MCF 10A (cell line): ENCODE data around the gene SLC9A7. TPM values are rescaled to one million over a fixed set of nuclear protein-coding genes. Genes with fewer than 3 reads are reported as not detected.

Source experiments
- BruUV-seq: library from RNA; stranded (reverse); fragments of 400-500 nt; replicated peaks from 2 replicates; lab custom pipeline; 2021; lab: Mats Ljungman, UMichigan
- CTCF ChIA-PET: fragments of 300-600 bp; sonication (Branson Sonifier 250); formaldehyde crosslinking; extraction: SDS; loops from one replicate; lab custom pipeline; 2021; ENCODE audit warnings: antibody characterized with exemption, inconsistent platforms; lab: Yijun Ruan, JAX
- POLR2A ChIA-PET: fragments of 300-600, 350-650 bp; sonication (Branson Sonifier 250); formaldehyde crosslinking; extraction: SDS; loops from one replicate; lab custom pipeline; 2020; ENCODE audit warnings: antibody characterized with exemption, inconsistent platforms; lab: Yijun Ruan, JAX
- DNase-seq: peaks from one replicate; pipeline ENCODE4 v3.0.0-alpha.2; 2018; ENCODE audit not compliant: unreplicated experiment
- H3K27ac Mint-ChIP-seq: one replicate; pipeline ENCODE4 v1.8.0; 2022; ENCODE audit warnings: mild to moderate bottlenecking, low read depth, mixed read lengths; ENCODE audit not compliant: unreplicated experiment
- H3K27me3 Mint-ChIP-seq: one replicate; pipeline ENCODE4 v1.8.0; 2022; ENCODE audit warnings: mixed read lengths; ENCODE audit not compliant: insufficient read depth, unreplicated experiment
- H3K36me3 Mint-ChIP-seq: one replicate; pipeline ENCODE4 v1.8.0; 2022; ENCODE audit warnings: mild to moderate bottlenecking, moderate library complexity, mixed read lengths; ENCODE audit not compliant: insufficient read depth, unreplicated experiment
- H3K4me1 Mint-ChIP-seq: one replicate; pipeline ENCODE4 v1.8.0; 2022; ENCODE audit warnings: mixed read lengths; ENCODE audit not compliant: insufficient read depth, unreplicated experiment
- H3K4me3 Mint-ChIP-seq: one replicate; pipeline ENCODE4 v1.8.0; 2022; ENCODE audit warnings: mild to moderate bottlenecking, moderate library complexity, mixed read lengths; ENCODE audit not compliant: unreplicated experiment
- H3K9me3 Mint-ChIP-seq: one replicate; pipeline ENCODE4 v1.8.0; 2022; ENCODE audit warnings: mixed read lengths; ENCODE audit not compliant: unreplicated experiment
- CTCF ChIP-seq: fragments of 200-600 bp; IDR thresholded peaks from one replicate; pipeline ENCODE4 v1.8.0; 2022; ENCODE audit warnings: antibody characterized with exemption, mild to moderate bottlenecking; ENCODE audit not compliant: unreplicated experiment
- intact Hi-C: fragments of 100-400 bp; cut with micrococcal nuclease; formaldehyde crosslinking; loops from 2 replicates; pipeline ENCODE4 v1.14.1; 2022
- total RNA-seq: library from RNA; stranded (reverse); gene quantifications from 2 replicates; pipeline ENCODE4 v1.2.3, GENCODE V29; 2022

SLC9A7 gene
- total RNA-seq, 1 experiment from 2014 or later: 28.3 TPM

- POLR2A ChIA-PET: no interaction called here
- Mint-ChIP-seq H3K4me3 (no peak overlapping the region), H3K36me3 (peaks cover 28% of the 10 kb centered on the region), H3K27me3 (peaks cover 41% of the 10 kb centered on the region), H3K27ac (no peak overlapping the region), H3K4me1 (no peaks in the 10 kb centered on the region), H3K9me3 (no peaks in the 10 kb centered on the region)
- BruUV-seq: no TSS peak
- CTCF ChIA-PET: interaction anchor here (0.6 to 1.1 kb wide), 4 partner anchors 25 to 437 kb away, joined by 3 to 4 read pairs (median 4); no protein-coding TSS in a partner anchor
- DNase-seq: no peak
- TF ChIP-seq CTCF: no peak
- intact Hi-C loops: loop anchor here (5.0 kb wide), 1 partner anchor 108 kb away; the partner anchor contains the start of gene SLC9A7
These were observed 109.3 kb downstream of the SLC9A7 start for GRCh38 chrX:46649421-46650260.

DNA sequence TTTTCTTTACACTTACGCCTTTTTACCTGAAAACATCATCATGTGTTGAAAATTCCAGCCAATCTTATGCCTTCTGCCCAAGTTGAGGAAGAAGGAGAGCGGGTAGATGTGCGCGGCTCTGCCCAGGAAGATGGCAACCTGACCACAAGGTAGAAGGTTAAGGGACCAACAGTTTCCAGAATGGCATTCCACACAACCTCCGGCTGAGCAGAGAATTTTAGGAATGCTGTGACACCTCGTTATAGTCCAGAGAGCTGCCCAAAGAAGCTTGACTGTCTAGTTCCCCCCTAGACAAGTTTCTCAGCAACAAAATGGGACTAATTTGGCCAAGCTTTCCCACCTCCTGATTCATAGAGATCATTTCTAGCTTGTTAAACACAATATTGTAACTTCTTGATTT is 110.3 kb downstream of the SLC9A7 start:
- no peak for TF ChIP-seq CTCF
- intact Hi-C loops: no loop called here
- H3K27ac Mint-ChIP-seq: no peak overlapping the region
- peaks cover 41% of the 10 kb centered on the region for H3K27me3 Mint-ChIP-seq
- ChIA-PET CTCF (interaction anchor here (0.9 to 1.0 kb wide), 2 partner anchors 38 to 438 kb away, joined by 3 to 4 read pairs; no protein-coding TSS in a partner anchor), POLR2A (interaction anchor here (0.7 kb wide), 1 partner anchor 104 kb away, joined by 4 read pairs; no protein-coding TSS in a partner anchor)
- no peak overlapping the region for H3K4me3 Mint-ChIP-seq
- H3K36me3 Mint-ChIP-seq: peaks cover 28% of the 10 kb centered on the region
- DNase-seq: no peak
- no TSS peak for BruUV-seq
- H3K9me3 Mint-ChIP-seq: no peaks in the 10 kb centered on the region
- no peaks in the 10 kb centered on the region for H3K4me1 Mint-ChIP-seq

DNA sequence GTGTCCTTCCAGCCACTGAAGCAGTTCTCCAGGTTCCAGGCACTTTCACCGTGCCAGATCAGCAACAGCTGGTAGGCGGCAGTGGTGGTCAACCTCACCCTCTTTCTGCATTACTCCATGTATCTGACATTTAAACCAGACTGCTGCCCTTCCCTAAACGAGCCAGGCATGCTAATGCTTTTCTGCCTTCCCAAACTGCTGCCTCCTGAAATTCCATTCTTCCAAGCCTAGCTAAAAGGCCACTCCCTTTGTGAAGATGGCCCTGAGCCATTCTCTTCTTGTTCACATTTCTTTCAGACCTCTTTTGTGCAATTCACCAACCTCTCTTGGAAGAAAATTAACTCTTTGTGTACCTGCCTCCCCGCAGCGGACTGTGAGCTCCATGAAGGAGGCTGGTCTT is 111.7 kb downstream of the SLC9A7 start:
- H3K27ac Mint-ChIP-seq: no peak overlapping the region
- H3K4me3 Mint-ChIP-seq: no peak overlapping the region
- no peak for DNase-seq

More for the DNA sequence above, 111.7 kb downstream of the SLC9A7 start:
- H3K4me1 Mint-ChIP-seq: no peaks in the 10 kb centered on the region
- no peak for TF ChIP-seq CTCF
- BruUV-seq: no TSS peak
- peaks cover 55% of the 10 kb centered on the region for H3K27me3 Mint-ChIP-seq
- ChIA-PET POLR2A (interaction anchor here (0.7 kb wide), 1 partner anchor 246 kb away, joined by 3 read pairs; no protein-coding TSS in a partner anchor), CTCF (no interaction called here)
- intact Hi-C loops: no loop called here
- H3K9me3 Mint-ChIP-seq: no peaks in the 10 kb centered on the region
- H3K36me3 Mint-ChIP-seq: peaks cover 28% of the 10 kb centered on the region
